Skin epidermis (tissue), 12 donors: ENCODE data around the gene FAM83F.

Source experiments
- H3K27ac ChIP-seq, 21 experiments: fragments of 200-600 bp; sonication (generic) in 11 of 21; one replicate each; pipeline ENCODE4 v1.5.0; 2020; ENCODE audit warnings: mild to moderate bottlenecking in 3 of 21, inconsistent platforms in 2 of 21, moderate library complexity in 2 of 21
- H3K4me3 ChIP-seq, 7 experiments: fragments of 200-600 bp; sonication (generic) in 2 of 7; one replicate each; pipeline ENCODE4 v1.5.0; 2020; ENCODE audit warnings: inconsistent platforms in 2 of 7, mild to moderate bottlenecking in 2 of 7, moderate library complexity in 1 of 7

Gene FAM83F

DNA sequence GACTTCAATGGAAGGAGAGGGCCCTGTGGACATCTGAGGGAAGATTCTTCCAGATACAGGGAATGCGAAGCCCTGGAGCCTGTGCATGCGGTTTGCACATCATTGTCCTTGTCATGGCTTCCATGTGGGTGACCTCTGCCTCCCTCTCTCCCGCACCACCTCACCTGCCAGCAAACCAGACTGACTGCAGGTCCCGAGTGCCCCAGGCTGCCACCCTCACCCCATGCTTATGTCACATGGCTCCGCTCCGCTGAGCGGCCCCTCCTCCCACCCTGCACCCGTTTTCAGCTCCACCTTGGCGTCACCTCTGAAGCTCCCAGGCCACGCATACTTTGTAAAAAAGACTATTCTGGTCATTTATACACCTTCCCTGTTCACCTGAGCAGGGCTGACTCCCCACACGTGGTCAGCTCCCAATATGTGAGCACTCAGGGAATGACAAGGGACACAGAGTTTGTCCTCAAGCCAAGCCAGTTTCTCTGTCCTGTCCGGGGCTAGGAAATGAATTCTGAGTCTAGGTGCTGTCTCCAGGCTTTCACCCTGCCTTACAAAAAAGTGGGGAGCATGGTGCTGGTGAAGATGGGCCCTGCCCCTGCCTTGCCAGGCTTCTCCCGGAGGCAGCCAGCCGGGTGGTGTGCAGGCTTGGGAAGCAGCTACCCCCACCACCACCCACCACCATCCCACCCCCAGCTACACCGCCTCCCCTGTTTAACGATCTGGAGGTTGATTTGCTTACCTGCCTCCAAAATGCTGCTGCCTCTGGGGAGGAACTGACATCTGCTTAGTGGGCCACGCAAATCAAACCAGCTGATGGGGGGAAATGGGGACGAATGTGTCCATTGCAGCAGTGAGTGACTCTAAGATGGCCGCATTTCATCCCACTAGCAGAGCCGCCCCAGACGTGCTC lies 32.7 kb downstream of the FAM83F start:
- Histone ChIP-seq H3K4me3 (no peak overlapping the region), H3K27ac (no peak overlapping the region)

DNA sequence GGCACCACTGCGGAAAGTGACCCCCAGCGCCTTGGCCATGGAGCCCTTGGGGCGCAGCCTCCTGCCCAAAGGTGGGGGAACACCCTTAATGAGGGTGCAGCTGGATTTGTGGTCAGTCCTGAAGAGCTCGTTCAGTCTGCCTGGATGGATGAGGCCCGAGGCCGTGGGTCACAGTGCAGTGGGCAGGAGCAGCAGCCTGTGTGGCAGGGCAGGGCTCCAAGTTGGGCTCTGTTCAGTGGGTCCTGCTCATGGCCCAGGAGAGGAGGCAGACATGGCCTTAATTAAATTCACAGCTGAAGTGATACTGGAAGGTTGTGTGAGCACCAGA lies 33.3 kb downstream of the FAM83F start:
- peak overlapping the region in 1 of 21 experiments; percentile 20 for H3K27ac ChIP-seq
- no peak overlapping the region for H3K4me3 ChIP-seq

DNA sequence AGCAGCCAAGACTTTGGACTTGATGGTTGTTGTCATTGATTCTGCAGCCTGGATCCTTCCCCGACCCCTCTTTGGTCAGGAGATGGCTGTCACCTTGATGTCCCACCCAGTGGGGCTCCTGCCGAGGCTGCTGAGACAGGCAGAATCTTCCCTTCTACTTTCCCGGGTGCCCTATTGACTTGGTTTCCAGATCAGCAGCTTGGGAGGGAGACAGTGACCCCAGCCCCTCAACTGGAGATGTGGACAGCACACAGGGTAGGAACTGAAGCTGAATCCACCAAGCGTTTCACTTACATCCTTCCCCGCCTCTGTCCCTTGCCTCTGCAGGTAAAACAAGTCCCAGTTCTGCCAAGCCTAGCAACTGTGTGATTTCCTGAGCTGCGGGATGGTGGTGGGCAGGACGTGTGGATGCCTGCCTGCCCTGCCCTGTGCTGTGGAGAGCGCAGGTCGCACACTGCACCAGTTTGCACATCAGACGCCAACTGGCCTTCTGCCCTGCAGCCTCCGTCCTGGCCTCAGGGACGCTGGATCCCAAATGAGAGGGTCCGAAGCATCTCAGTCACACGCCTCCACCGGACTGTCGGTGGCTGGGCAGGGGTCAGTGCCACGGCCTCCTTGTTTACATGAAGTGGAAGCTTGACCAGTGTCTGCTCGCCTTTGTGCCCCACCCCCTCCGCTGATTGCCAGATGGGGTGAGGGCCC lies 34.6 kb downstream of the FAM83F start:
- no peak overlapping the region for H3K4me3 ChIP-seq
- no peak overlapping the region for H3K27ac ChIP-seq

GRCh38 chr22:40030026-40030757 lies 35.4 kb downstream of the FAM83F start:
- no peak overlapping the region for H3K27ac ChIP-seq
- H3K4me3 ChIP-seq = no peak overlapping the region

- no peak overlapping the region for H3K4me3 ChIP-seq
- H3K27ac ChIP-seq = no peak overlapping the region
Measured at GRCh38 chr22:40030758-40031095, 36.0 kb downstream of the FAM83F start.

DNA sequence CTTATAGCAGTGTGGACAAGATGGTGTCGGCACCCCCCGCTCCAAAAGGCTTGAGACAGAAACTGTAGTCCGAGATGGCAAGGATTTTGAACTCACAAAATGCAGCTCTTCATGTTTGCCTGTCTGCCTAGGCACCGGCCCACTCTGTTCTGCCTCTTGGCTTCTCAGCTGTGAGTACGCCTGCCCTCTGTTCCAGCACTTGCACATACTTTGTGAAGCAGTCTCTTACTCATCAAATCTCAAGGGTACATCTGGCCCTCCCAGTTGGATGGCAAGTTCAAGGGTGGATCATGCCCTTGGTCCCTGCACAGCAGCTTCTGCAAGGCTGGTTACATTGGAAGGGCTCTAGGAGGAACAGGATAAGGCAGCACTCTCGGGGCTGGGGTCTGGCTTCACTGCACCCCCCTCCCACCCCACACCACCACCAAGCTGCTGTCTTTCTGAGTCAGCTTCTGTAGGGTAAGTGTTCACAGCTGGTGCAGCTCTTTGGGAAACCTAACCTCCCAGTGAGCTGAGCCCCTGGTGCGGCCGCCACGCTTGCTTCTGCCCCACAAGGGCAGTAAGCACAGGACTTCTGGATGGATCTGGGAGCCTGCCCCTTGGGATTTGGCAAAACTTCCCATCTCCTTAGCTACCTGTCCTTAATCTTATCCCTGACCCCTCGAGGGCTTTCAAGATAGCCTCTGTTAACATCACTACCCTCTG lies 37.2 kb downstream of the FAM83F start:
- no peak overlapping the region for H3K4me3 ChIP-seq
- H3K27ac ChIP-seq = peak overlapping the region in 1 of 21 experiments; percentile 25

DNA sequence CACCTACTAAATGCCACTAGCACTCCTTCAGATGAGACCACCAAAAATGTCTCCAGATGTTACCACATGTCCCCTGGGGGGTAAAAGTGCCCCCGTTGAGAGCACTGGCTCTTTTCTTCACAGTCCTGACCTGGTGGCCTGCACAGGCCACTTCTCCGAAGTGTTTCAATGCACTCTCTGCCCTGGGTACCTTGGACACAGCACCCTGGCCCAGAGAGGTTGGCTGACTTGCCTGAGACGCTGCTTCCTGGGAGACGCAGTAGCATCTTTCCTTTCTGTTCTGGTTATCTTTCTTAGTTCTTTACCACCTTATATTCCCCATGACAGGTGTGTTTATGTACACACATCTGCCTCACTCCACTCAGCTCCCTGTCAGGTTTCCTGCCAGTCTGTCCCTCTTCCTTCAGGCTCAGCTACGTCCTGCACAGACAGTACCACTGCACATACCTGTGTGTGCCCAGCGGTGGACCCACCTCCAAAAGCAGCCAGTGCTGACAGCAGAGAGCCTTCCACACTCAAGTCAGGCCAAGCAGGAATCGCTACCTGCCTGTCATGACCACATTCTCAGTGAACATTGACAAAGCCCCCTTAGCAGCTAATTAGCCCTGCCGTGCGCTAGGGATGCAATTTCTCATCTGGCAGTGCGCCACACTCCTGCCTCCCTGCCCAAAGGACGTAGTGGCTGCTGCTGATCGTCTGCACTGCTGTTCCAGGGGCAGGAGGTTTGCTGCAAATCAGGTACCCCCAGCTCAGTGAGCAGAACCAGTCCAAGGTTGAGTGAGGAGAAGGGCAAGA lies 39.0 kb downstream of the FAM83F start:
- H3K27ac ChIP-seq = no peak overlapping the region
- H3K4me3 ChIP-seq = no peak overlapping the region

DNA sequence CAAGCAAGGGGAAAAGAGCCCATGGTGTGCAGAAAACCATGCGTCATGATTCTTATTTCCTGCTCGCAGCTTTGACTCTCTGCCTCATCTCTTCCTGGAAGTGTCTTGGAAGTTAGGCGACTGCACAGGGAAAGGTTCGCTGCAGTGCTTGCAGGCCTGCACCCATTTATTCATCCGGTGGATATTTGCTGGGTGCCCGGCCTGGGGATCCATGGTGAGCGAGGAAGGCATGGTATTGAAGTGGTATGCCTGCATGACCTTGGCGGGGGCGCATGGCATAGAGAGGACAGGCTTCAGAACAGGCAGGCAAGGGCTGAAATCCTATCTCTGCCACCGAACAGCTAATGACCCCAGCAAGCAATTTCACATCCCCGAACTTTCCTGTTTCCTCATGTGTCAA lies 40.6 kb downstream of the FAM83F start:
- Histone ChIP-seq H3K27ac (no peak overlapping the region), H3K4me3 (no peak overlapping the region)

- H3K4me3 ChIP-seq = no peak overlapping the region
- H3K27ac ChIP-seq = no peak overlapping the region
Measured at GRCh38 chr22:40036126-40036525, 41.4 kb downstream of the FAM83F start.

GRCh38 chr22:40036591-40037225 lies 42.0 kb downstream of the FAM83F start:
- Histone ChIP-seq H3K4me3 (no peak overlapping the region), H3K27ac (no peak overlapping the region)

- Histone ChIP-seq H3K27ac (no peak overlapping the region), H3K4me3 (no peak overlapping the region)
Measured at GRCh38 chr22:40037320-40037719, 42.6 kb downstream of the FAM83F start.

- Histone ChIP-seq H3K27ac (no peak overlapping the region), H3K4me3 (no peak overlapping the region)
Measured at GRCh38 chr22:40039482-40040115, 44.8 kb downstream of the FAM83F start.

GRCh38 chr22:40040927-40041326 lies 46.2 kb downstream of the FAM83F start:
- H3K27ac ChIP-seq = peak overlapping the region in 12 of 21 experiments; percentile 2 to 66 (median 14)

DNA sequence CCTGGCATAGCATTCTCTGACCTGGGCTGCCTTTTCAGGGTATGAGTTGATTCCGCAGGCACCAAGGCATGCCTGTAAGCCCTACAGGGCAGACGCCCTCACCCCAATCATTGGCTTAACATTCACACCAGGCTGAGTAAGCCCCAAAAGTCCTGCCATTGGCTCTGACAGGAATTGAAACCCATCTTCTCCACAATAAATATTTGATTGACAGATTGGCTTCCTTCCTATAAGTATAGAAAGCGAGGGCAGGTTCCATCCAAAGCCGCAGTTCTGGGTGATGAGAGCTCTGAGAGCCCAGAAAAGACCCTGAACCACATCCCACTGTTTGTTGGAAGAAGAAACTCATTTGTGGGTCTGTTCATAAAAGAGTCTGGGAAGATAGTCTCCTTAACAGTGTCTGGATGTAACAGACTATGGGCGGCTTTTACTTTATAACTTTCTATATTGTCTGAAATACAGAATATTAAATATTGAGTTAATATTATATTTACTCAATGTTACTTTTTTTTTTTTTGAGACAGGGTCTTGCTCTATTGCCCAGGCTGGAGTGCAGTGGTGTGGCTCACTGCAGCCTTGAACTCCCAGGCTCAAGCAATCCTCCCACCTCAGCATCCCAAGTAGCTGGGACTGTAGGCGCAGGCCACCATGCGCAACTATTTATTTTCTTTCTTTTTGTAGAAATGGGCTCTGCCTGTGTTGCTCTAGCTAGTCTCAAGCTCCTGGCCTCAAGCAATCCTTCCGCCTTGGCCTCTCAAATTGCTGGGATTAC lies 46.8 kb downstream of the FAM83F start:
- Histone ChIP-seq H3K27ac (peak overlapping the region in 11 of 21 experiments; percentile 2 to 66 (median 19)), H3K4me3 (no peak overlapping the region)

More at GRCh38 chr22:40040927-40041326, 46.2 kb downstream of the FAM83F start:
- H3K4me3 ChIP-seq = no peak overlapping the region

DNA sequence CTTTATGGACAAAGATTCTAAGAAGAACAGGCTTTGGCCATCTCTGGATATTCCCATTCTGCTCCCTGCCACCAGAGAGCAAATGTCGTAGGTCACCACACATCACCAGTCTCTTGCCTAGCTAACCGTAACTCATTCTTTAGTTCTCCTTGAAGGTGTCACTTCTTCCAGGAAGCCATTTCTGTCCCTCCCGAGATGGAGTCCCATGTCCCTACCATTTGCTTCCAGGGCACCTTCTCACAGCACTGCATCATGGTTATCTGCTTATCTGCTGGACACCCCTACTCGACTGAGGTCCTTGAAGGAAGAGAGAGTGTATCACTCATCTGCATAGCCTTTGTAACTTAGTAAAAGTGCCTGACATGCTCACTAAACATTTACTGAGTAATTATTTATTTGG lies 47.6 kb downstream of the FAM83F start:
- Histone ChIP-seq H3K27ac (peak overlapping the region in 7 of 21 experiments; percentile 6 to 95 (median 85)), H3K4me3 (no peak overlapping the region)

- Histone ChIP-seq H3K4me3 (peak overlapping the region in 2 of 7 experiments; percentile 76 to 80), H3K27ac (peak overlapping the region in 19 of 21 experiments; percentile 23 to 97 (median 90))
Measured at GRCh38 chr22:40043081-40043480, 48.3 kb downstream of the FAM83F start.

GRCh38 chr22:40043793-40044101 lies 49.0 kb downstream of the FAM83F start:
- peak overlapping the region in 20 of 21 experiments; percentile 81 to 97 (median 90) for H3K27ac ChIP-seq

More at GRCh38 chr22:40043793-40044101, 49.0 kb downstream of the FAM83F start:
- H3K4me3 ChIP-seq = peak overlapping the region; percentile 46 to 89 (median 75)
